Liver (tissue), 2 donors: Measurements from ENCODE around the gene STX10.

Experiments
- CTCF ChIP-seq: fragments of 150-350 bp; IDR thresholded peaks from 2 replicates; pipeline ENCODE4 v1.5.1; 2017; ENCODE audit warnings: improper control_type of control experiment, low read depth, low read length; ENCODE audit not compliant: missing input control
- REST ChIP-seq: IDR thresholded peaks from 2 replicates; pipeline ENCODE4 v1.6.1; 2016; ENCODE audit warnings: antibody characterized with exemption, mild to moderate bottlenecking
- donor health status: healthy.

DNA sequence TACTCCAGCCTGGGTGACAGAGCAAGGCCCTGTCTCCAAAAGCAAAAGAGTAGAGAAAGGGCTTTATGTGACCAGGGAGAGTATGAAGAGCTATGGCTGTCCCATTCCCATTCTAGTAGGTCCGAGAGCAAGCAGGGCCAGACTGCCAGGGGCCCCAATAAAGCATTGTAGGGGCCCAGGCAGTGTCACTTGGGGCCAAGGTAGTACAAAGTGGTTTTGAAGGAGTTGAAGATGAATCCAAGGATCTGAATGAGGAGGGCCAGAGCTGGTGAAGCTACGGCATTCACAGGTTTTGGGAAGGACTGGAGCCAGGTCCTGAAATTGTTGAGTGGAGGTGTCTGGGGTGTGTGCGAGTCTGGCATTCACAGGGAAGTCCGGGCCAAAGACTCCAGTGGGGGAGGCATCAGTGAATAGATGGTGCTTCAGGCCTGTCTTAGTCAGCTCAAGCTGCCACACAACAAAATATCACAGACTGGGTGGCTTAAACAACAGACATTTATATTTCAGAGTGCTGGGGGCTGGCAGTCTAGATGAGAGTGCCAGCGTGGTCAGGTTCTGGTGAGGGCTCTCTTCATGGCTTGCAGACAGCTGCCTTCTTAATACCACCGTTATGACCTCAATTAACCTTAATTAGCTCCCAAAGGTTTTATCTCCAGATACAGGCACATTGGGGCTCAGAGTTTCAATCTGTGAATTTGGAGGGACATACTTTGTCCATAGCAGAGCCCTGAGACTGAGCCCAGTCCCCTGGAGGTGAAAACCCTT lies 22.2 kb downstream of the STX10 start:
- no peak for TF ChIP-seq CTCF
- no peak for TF ChIP-seq REST
